ENCODE data around the gene SLC2A1. TPM values are rescaled to one million over a fixed set of nuclear protein-coding genes. Genes with fewer than 3 reads are reported as not detected.

SLC2A1 gene
- total RNA-seq, 2 experiments from 2014 or later, result 66.6 to 93.4 TPM

GRCh38 chr1:42974767-42975437 is 16.2 kb upstream of the SLC2A1 start:
- peaks cover 4% of the 10 kb centered on the region for H3K4me1 ChIP-seq (ENCODE audit: insufficient read depth, low read length, poor library complexity, severe bottlenecking)
- ChIA-PET CTCF (ENCODE audit: unreplicated experiment) (no interaction called here), POLR2A (interaction anchor here (0.5 to 2.0 kb wide), 3 partner anchors 9 to 1372 kb away, joined by 3 to 5 read pairs (median 4); no protein-coding TSS in a partner anchor)
- no TSS peak for BruUV-seq (replicated peaks)
- no peaks in the 10 kb centered on the region for H3K9me2 ChIP-seq (ENCODE audit: insufficient read depth, low read length)
- H3K79me2 ChIP-seq (ENCODE audit: insufficient read depth, low read depth, low read length), result no peaks in the 10 kb centered on the region
- H3K27ac ChIP-seq (ENCODE audit: low read depth, low read length, poor library complexity, severe bottlenecking), result no peak overlapping the region
- no peak overlapping the region for H3K4me3 ChIP-seq (ENCODE audit: low read depth, low read length, poor library complexity, severe bottlenecking)
- intact Hi-C loops (cut with micrococcal nuclease; ENCODE audit: unreplicated experiment), result no loop called here
- H3K36me3 ChIP-seq (ENCODE audit: insufficient read depth, low read length), result no peaks in the 10 kb centered on the region
- H4K20me1 ChIP-seq (ENCODE audit: insufficient read depth, low read length), result no peaks in the 10 kb centered on the region
- no peak overlapping the region for H2AFZ ChIP-seq (ENCODE audit: low read length)
- no peak overlapping the region for H3K4me2 ChIP-seq (ENCODE audit: low read length)
- no peaks in the 10 kb centered on the region for H3K9me3 ChIP-seq (ENCODE audit: low read length)
- no peak for DNase-seq (ENCODE audit: low spot score)
- TF ChIP-seq EZH2phosphoT487 (IDR thresholded peaks at IDR 0.05; ENCODE audit: borderline replicate concordance, low read depth, low read length), result no peak
- no peak for TF ChIP-seq CTCF (conservative IDR thresholded peaks at IDR 0.05; ENCODE audit: low read length)

GRCh38 chr1:42973799-42974198 is 15.1 kb upstream of the SLC2A1 start:
- Histone ChIP-seq H3K36me3 (ENCODE audit: insufficient read depth, low read length) (no peaks in the 10 kb centered on the region), H3K27ac (ENCODE audit: low read depth, low read length, poor library complexity, severe bottlenecking) (no peak overlapping the region), H3K4me3 (ENCODE audit: low read depth, low read length, poor library complexity, severe bottlenecking) (no peak overlapping the region), H3K4me2 (ENCODE audit: low read length) (no peak overlapping the region), H3K9me2 (ENCODE audit: insufficient read depth, low read length) (no peaks in the 10 kb centered on the region), H4K20me1 (ENCODE audit: insufficient read depth, low read length) (no peaks in the 10 kb centered on the region), H2AFZ (ENCODE audit: low read length) (no peak overlapping the region), H3K79me2 (ENCODE audit: insufficient read depth, low read depth, low read length) (no peaks in the 10 kb centered on the region), H3K9me3 (ENCODE audit: low read length) (no peaks in the 10 kb centered on the region), H3K4me1 (ENCODE audit: insufficient read depth, low read length, poor library complexity, severe bottlenecking) (no peaks in the 10 kb centered on the region)
- TF ChIP-seq EZH2phosphoT487 (IDR thresholded peaks at IDR 0.05; ENCODE audit: borderline replicate concordance, low read depth, low read length) (no peak), CTCF (conservative IDR thresholded peaks at IDR 0.05; ENCODE audit: low read length) (no peak)
- intact Hi-C loops (cut with micrococcal nuclease; ENCODE audit: unreplicated experiment), result no loop called here
- no peak for DNase-seq (ENCODE audit: low spot score)
- BruUV-seq (replicated peaks), result no TSS peak
- ChIA-PET POLR2A (interaction anchor here (2.0 kb wide), 1 partner anchor 10 kb away, joined by 5 read pairs; no protein-coding TSS in a partner anchor), CTCF (ENCODE audit: unreplicated experiment) (no interaction called here)

- Histone ChIP-seq H2AFZ (ENCODE audit: low read length) (no peak overlapping the region), H3K9me2 (ENCODE audit: insufficient read depth, low read length) (no peaks in the 10 kb centered on the region), H3K79me2 (ENCODE audit: insufficient read depth, low read depth, low read length) (no peaks in the 10 kb centered on the region), H3K36me3 (ENCODE audit: insufficient read depth, low read length) (no peaks in the 10 kb centered on the region), H3K9me3 (ENCODE audit: low read length) (no peaks in the 10 kb centered on the region), H3K27ac (ENCODE audit: low read depth, low read length, poor library complexity, severe bottlenecking) (no peak overlapping the region), H3K4me3 (ENCODE audit: low read depth, low read length, poor library complexity, severe bottlenecking) (no peak overlapping the region), H3K4me1 (ENCODE audit: insufficient read depth, low read length, poor library complexity, severe bottlenecking) (no peaks in the 10 kb centered on the region), H3K4me2 (ENCODE audit: low read length) (no peak overlapping the region), H4K20me1 (ENCODE audit: insufficient read depth, low read length) (no peaks in the 10 kb centered on the region)
- ChIA-PET POLR2A (no interaction called here), CTCF (ENCODE audit: unreplicated experiment) (no interaction called here)
- TF ChIP-seq CTCF (conservative IDR thresholded peaks at IDR 0.05; ENCODE audit: low read length) (no peak), EZH2phosphoT487 (IDR thresholded peaks at IDR 0.05; ENCODE audit: borderline replicate concordance, low read depth, low read length) (no peak)
- no TSS peak for BruUV-seq (replicated peaks)
- intact Hi-C loops (cut with micrococcal nuclease; ENCODE audit: unreplicated experiment), result no loop called here
- DNase-seq (ENCODE audit: low spot score), result no peak
Measured at GRCh38 chr1:42973286-42973685, 14.6 kb upstream of the SLC2A1 start.

Data from OCI-LY7 (cell line).